IPS-NIHi11 (cell line): ENCODE results near the gene BCL2L1.

Experiments
- DNase-seq: peaks from one replicate; pipeline ENCODE4 v3.0.0; 2012; ENCODE audit warnings: mixed read lengths, low spot score

BCL2L1 gene

DNA sequence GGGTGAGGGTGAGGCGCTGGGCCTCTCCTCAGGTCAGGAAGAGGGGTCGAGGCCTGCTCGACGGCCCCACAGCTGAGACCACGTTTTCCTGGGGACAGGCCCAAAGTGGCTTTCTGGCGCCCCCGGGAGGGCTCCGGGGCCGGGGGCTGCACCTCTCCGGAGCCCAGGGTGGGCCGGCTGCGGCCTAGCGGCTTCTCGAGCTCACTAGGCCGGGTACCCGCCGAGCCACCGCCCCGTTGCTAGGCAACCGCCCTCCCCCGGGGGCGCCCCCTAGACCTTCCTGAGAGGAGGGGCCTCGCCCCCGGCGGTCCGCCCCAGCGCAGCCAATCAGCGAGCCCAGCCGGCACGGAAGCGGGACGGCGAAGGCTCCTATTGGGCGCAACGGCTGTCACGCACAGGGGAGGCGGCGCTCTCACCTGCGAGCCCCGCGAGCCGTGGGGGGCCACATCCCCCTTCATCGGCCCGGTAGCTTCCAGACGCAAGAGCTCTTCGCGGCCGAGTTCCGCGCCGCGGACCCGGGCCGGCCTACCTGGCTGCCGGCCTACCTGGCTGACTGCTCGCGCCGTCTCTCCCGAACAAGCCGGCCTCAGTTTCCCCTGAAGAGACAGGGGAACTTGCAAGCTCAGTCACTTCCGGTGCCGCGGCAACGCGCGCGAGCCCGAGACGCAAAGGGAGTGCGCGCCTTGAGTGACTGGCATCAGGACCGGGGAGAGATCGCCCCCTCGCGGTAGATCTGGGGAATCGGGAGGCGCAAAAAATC lies 831 bp upstream of the BCL2L1 start:
- peak; percentile 96 for DNase-seq

DNA sequence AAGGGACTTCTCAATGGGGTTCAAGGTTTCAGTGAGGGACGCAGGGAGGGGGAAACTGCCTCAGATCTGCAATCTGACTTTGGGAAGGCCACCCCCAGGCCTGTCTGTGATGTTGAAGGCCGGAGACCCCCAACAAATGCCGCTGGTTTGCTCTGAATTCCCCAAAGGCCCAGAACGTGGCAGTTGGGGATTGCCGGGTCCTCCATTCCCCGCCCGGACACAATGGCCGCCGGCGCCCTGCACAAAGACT lies 326 bp upstream of the BCL2L1 start:
- no peak for DNase-seq

DNA sequence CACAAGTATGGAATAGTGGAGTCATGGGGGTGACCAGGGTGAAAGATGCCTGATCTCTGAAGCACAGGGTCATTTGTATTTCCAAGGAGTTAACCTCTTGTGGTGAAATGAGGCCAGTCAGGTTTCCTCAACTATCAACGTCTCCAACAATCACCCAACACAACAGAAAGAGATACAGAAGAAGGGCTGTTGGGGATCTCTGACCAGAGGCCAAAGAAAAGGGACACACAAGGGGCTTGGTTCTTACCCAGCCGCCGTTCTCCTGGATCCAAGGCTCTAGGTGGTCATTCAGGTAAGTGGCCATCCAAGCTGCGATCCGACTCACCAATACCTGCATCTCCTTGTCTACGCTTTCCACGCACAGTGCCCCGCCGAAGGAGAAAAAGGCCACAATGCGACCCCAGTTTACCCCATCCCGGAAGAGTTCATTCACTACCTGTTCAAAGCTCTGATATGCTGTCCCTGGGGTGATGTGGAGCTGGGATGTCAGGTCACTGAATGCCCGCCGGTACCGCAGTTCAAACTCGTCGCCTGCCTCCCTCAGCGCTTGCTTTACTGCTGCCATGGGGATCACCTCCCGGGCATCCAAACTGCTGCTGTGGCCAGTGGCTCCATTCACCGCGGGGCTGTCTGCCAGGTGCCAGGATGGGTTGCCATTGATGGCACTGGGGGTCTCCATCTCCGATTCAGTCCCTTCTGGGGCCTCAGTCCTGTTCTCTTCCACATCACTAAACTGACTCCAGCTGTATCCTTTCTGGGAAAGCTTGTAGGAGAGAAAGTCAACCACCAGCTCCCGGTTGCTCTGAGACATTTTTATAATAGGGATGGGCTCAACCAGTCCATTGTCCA lies 1.0 kb downstream of the BCL2L1 start:
- DNase-seq = no peak

DNA sequence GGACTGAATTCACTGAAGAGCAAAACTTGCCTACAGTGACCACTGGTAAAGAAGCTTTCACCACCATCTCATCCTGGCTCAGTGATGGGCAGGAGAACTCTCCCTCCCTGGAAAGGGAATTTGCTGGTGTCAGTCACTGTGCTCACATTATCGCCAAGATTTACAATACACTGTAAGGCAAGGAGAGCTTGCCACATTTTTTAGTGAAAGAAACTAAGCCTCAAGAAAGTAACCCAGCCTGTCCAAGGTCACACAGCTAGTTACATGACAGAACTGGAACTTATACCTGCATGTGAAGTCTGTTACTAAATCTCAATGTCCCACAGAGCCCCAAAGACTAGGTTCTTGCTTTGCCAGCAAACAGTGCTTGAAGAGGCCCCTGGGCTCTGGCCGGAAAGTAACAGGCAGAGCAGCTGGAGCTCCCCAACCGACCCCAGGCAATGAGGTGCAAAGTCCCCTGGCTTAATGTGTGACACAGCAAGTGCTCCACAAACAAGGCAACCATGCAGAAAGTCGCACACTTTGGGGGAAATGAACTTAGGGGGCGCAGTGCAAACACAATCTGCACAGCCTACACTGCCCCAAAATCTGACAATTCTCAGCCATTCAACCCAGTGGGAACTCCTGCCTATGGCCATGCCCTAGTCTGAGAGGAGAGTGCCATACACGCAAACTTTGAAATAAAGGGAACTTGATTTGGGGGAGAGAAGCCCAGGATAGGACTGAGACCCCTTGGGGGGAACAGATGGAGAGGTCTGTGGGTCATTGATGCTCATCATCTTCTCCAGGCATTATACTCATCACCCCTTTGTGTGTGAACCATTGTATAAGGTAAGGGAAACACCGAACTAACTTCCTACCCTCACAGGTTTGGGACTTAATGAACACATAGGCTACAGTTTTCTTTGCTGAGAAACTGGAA lies 1.9 kb downstream of the BCL2L1 start:
- no peak for DNase-seq

DNA sequence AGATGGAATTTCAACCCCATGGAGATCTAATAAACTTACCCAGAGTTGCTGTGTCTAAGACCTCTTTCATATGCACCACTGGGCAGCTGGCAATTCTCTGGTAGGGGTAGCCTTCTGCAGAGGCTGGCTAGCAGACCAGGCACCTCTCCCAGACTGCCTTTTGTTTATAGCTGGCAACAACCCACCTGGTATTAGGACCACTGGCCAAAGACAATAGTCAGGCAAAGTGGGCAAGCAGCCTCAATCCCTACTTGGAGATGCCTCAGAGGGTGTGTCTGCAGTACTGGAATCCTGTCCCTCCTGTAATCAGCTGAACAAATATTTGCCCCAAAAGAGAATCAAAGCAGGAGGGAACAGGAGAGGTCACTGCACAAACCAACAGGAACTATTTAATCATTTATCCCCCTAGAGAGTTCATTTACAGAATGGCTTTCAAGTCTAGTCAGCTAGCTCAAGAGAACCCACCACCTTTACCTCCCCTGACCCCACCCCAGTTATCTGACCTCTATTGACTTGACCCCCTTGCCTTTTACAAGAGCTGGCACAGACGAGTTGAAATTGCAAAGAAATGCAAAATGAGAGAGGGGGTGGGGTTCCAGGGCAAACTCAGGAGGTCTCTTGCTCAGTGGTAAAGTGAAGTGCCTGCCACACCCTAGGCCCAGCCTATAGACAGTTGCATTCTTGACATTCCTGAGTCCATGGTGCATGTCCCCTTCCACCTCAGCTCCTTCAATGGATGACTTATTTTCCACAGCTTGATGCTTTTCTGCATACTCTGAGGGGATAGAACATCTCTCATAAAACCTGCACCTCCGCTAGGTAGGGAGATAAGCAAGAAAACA lies 2.8 kb downstream of the BCL2L1 start:
- peak; percentile 48 for DNase-seq

DNA sequence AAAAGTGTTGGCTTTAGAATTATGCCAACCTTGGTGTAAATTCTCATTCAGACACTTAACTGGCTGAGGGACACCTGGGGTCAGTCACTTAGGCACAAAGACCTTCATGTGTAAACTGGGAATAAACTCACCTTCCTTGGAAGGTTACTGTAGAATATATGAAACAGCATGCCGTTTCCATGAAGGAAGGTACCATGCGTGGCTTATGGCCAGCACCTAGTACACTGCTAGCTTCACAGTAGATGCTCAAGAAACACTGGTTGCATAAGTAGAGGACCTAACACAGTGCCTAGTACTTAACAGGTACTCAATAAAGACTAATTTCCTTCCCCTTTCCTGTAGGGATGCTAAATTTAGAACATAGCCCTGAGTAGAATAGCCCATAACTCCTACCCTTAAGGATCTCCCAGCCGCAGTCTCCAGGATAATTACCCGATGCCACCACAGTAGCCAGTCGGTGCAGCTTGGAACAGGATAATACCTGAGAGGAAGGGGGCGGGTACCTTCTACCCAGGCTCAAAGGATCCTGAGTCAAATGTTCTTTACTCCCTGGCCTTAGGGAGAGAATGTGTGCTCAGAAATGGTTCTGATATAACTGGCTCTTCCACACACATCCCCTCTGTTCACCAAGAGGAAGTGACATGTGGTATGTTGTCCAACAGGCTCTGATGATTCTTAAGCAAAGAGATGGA lies 3.6 kb downstream of the BCL2L1 start:
- DNase-seq = no peak

DNA sequence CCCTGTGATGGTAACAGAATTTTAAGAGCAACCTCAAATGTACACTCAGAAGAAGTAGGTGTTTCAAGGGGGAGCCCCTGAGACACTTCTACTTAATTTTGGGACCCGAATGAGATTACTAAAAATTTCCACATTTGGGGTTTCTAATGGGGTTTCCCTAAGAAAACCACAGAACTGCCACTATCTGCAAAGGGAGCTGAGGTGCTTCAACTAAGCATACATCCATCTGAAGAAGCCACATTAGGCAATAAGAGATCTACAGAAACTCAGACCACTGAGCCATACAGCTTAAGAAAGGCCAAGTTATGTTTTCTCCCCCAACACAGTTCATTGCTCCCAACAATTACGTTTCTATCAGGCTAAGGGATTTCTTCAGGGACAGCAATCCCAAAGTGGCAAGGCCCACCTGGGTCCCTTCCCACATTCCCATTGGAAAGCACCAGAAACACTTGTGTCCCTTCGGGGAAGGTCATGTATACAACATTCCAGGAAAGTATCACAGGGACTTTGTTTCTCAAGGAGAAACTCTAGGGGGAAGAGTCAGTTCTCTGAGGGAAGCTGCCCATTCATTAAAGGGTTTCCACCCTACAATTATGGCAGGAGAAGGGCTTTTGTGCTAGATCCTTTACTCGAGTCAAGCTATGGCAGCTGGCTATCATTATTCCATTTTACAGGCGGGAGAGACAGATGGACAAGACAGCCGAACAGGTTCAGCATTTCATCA lies 5.0 kb downstream of the BCL2L1 start:
- DNase-seq = no peak

DNA sequence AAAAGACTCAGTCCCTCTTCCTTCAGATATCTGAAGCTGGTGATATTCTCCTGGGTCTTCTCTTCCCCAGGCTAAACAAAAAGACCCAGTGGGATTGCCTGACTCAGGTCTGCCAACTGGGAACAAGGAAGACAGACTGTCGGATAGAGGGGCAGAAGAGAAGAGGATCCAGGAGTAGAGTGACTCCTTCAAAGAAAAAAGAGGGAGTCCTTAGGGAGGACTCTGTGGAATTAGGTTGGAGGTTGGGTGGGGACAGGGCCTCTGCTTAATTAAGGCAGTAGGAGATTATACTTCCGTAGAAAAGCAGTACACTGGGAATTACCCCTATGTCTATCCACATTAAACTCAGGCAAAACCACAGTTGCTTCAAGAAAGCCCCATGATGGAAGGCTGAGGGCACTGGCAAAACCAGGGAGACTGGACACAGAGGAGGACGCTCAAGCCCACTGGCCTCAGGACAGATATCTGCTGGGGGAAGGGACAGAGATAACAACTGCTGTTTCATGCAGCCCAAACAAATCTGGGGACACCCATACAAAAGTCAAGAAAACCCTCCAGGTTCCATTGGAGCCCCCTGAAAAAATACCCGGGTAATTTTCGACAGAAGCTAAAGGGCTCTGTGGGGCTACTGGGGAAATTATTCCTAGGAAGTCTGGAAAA lies 5.7 kb downstream of the BCL2L1 start:
- no peak for DNase-seq

DNA sequence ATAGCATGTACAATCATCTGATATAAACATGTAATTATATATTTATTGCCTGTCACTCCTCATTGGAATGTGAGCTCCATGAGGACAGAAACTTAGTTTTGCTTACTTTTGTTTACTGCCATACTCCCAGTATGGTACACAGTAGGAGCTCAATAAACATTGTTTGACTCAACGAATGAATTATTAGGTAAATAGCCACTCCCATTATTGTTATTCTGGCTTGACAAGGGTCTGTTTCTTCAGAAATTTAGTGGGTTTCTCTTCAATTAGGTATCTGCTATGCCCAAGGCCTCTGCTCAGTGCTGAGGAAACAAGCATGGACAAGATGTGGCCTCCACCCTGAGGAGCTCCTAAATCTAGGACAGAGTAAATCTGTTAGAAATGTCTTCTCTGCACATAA lies 6.3 kb downstream of the BCL2L1 start:
- DNase-seq = no peak

DNA sequence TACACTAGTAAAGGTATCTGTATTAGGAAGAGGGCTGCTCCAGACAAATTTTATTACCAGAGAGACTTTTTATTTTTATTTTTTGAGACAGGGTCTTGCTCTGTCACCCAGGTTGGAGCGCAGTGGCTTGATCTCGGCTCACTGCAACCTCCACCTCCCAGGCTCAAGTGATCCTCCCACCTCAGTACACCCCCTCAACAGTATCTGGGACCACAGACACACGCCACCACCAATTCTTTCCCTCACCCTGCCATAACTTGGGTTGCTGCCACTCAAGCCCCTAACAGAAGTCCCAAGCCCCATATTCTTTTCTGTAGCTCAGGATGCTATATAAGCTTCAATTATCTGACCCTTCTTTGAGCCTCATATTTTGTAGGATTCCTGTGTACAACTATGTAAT lies 6.9 kb downstream of the BCL2L1 start:
- no peak for DNase-seq

DNA sequence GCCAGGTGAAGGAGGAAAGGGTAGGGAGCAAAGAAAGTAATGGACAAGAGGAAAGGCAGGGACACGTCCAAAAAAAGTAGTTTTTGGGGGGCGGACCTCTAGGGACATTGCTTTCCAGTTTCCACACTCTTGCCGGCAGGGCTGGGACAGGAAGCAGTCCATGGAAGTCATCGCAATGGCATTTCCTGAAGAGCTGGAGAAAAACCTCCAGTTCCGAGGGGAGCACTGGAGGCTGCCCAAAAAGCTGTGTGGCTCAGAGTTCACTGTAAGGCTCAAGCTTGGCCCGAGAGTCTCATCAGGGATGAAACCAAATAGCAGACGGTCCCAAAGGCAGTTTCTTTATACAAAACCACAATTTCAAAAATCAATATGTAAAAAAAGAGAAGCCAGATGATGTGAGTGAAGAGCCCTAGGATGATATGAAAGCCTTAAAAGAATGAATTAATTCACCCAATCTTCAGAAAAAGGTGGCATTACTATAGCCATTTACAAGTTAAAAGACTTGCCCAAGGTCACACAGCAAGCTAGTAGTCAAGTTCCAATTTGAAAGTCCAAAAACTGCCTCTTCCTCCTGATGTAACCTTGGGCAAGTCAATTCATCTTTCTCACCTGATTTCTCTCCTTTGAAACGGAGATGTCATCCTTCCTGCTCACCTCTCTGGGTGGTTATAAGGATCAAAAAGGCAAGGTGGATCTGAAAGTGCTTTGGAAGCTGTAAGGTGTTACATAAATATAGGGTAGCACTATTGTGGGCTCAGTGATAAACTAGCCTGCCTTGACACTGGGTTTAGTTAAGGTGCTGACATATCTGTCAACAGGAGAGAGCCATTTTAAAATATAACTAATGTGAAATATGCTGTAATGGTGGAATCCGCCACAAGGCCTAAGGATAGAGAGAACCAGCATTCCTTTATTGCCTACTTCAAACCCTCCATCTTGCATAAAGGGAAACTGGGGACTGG lies 9.1 kb downstream of the BCL2L1 start:
- DNase-seq = peak; percentile 46

DNA sequence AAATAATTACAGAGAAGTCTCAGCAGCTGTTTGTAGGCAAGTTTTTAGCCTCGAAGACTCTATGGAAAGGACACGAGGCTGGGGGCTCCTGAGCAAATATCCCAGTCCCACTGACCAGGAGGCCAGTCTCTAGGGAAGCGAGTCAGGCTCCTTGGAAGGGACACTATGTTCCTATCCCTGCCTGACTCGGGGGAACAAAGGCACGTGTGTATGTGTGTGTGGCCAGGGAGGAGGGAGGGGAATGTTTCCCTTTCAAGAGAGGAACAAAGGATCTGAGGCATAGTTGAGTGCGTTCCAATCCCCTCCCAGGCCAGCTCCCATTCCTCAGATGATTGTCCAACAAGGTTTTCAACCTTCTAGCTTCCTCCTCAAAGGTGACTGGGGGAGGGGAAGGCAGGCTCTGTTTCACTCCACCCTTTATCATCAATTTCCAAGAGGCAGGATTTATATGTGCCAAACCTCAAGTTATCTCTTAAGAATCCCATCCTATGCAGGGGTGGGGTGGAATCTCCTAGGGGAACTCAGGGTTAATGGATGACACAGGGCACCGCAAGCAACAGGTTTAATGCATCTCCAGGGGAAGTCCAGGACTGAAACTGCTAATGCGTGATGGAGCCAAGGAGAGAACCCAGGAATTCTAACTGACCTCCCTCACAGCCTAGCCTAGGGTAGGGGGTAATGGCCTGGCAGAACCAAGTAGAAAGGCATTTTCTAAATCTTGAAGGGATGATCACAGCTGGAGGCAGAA lies 9.9 kb downstream of the BCL2L1 start:
- DNase-seq = peak; percentile 84

DNA sequence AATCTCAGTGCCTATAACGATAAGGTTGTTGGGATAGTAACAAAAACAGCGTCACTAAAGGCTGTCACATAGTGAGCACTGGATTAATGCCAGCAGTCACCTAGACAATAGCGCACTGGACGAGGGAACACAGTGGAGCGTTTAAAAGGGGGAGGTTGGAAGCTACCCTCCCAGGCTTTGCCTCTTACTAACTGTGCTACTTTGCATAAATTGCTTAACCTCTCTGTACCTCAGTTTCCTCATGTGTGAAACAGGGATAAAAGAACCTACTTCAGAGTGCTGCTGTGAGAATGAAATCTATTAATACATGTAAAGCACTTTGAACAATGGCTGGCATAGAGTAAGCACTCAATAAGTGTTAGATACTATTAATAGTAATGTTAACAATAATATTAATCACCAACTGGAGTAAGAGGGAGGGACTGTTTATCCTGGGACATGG lies 10.5 kb downstream of the BCL2L1 start:
- DNase-seq = no peak

DNA sequence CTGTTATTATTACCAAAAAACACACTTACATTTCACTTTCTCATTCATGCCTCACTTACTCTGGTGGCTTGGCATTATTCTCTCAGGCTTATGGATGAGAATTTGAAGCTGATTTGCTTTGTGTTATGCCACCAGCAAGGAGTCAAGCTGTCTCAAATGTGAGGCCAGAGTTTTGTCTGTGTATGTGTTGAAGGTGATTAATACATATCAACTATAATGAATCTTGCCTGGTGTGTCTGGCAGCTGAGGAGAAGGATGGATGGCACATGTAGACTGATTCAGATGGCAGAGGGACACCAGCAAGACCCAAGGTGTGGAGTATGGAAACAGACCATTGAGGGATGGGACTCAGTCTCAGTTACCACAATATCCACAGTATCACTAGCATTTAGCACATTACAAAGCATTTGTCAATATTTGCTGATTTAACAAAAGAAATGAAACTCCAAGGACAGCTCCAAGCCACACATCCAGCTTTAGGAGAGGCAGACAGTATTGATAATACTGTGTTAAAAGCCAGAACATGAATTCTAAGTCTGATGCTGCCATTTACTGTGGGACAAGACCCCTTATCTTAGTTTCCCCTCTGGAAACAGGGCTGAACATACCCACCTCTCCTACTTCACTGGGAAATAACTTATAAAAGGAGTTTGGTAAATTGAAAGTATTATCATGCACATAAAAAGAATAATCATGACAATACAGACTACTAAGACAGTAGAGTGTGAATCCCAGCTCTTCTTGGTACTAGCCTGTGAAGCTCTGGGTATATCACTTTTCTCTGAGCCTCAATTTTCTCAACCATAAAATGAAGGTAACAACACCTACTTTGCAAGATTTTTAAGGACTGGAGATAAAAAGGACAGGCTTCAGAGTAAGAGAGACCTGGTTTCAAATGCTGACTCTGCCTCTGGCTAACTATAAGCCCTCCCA lies 11.2 kb downstream of the BCL2L1 start:
- DNase-seq = no peak

DNA sequence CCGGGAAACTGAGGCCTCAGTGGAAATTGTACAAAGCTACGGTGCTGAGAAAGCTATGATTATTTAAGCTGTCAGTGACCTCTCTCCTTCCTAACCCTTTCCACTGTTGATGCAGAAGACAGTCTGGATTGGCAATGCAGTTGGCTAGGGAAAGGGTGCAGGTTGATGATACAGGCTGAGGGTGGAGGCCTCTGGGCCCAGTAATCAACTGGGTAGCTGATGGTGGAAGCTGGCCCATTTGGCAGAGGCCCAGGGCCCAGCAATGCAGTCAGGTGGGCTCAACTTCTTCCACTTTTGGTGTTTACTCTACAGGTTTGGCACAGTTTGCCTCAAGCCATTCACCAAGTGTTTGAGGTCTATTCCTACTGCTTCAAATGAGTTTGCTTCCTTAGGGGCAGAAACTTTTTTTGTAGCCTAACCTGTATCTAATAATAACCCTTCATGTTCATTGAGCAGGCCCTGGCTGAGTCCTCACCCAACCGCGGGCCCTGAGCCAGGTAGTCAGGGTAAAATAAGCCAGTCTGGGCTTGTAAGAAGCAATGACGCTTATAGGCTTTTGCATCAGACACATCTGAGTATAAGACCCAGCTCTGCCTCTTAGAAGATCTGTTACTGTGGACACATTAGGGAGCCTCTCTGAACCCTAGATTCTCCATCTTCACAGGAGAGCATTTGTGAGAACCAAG lies 12.1 kb downstream of the BCL2L1 start:
- DNase-seq = no peak

DNA sequence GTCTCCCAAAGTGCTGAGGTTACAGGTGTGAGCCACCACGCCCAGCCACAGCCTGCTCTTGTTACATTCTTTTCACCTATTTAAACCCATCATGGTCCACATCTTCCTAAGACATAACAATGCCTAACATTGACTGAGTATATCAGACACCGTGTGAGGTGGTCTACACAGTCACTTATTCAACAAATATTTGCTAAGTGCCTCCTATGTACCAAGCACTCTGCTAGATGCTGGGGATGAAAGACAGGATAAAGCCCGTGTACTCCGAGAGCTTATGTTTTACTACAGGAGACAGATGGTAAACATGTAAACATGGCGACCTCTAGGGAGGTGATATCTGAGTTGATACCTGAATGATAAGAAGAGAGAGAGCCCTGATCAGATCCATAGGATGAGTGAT lies 12.7 kb downstream of the BCL2L1 start:
- DNase-seq = no peak
